ENCODE data around the gene ZDHHC8. TPM values are rescaled to one million over a fixed set of nuclear protein-coding genes. Genes with fewer than 3 reads are reported as not detected.
A peak's percentile ranks its signal among the peaks of the same experiment; 100 is the strongest.

Gene ZDHHC8
- total RNA-seq, 1 experiment from 2014 or later: 51.7 TPM

GRCh38 chr22:20151276-20151588 is 19.6 kb downstream of the ZDHHC8 start:
- H2BK12ac ChIP-seq (ENCODE audit: insufficient read length, low read depth, low read length): no peak overlapping the region
- no peak overlapping the region for H2BK15ac ChIP-seq (ENCODE audit: low read depth, low read length)
- H3K4me1 Mint-ChIP-seq: peaks cover 3 to 6% of the 10 kb centered on the region in 2 experiments; a peak in 3 of 4 replicates
- H3K9ac ChIP-seq (ENCODE audit: extremely low read depth, insufficient read length, low read length): no peak overlapping the region
- no peaks in the 10 kb centered on the region for H3K4me1 ChIP-seq (ENCODE audit: insufficient read depth, low read length)
- no peak overlapping the region for H3K4ac ChIP-seq (ENCODE audit: low read depth, low read length)
- peak overlapping the region in 1 of 3 experiments; percentile 72; a peak in 1 of 7 replicates for H3K27ac Mint-ChIP-seq
- H2AFZ ChIP-seq (ENCODE audit: low read length): no peak overlapping the region
- no peaks in the 10 kb centered on the region for H3K79me2 ChIP-seq (ENCODE audit: insufficient read depth, low read length)
- no peak overlapping the region for H3K4me3 Mint-ChIP-seq
- no peak overlapping the region for H3K23ac ChIP-seq (ENCODE audit: insufficient read length, low read depth, low read length)
- H4K8ac ChIP-seq (replicated peaks; ENCODE audit: insufficient read length, low read depth, low read length): no peak overlapping the region
- no peaks in the 10 kb centered on the region for H3K27me3 ChIP-seq (ENCODE audit: insufficient read depth, low read length)
- DNase-seq: no peak
- no peak overlapping the region for H2BK20ac ChIP-seq (ENCODE audit: low read depth, low read length, poor library complexity, severe bottlenecking)
- no peak overlapping the region for H3K14ac ChIP-seq (ENCODE audit: insufficient read depth, low read length)
- no peaks in the 10 kb centered on the region for H3K9me3 ChIP-seq (ENCODE audit: control insufficient read depth, low read depth, low read length)
- no peak overlapping the region for H3T11ph ChIP-seq (ENCODE audit: low read length)
- H2BK120ac ChIP-seq (ENCODE audit: low read depth, low read length, poor library complexity, severe bottlenecking): no peak overlapping the region
- no peaks in the 10 kb centered on the region; a peak in 1 of 5 replicates for H3K9me3 Mint-ChIP-seq
- H2AK5ac ChIP-seq (ENCODE audit: insufficient read length, low read length): no peak overlapping the region
- H2BK5ac ChIP-seq (ENCODE audit: insufficient read length, low read length): no peak overlapping the region
- no peaks in the 10 kb centered on the region for H4K20me1 ChIP-seq (ENCODE audit: control insufficient read depth, insufficient read depth, insufficient read length)
- H3K56ac ChIP-seq (ENCODE audit: insufficient read length, low read depth, low read length): no peak overlapping the region
- no peak for TF ChIP-seq CTCF (conservative IDR thresholded peaks at IDR 0.05)
- no peak overlapping the region for H3K27ac ChIP-seq (ENCODE audit: insufficient read length, low read depth, low read length)
- no peak overlapping the region for H3K18ac ChIP-seq (ENCODE audit: insufficient read length, low read depth, low read length)
- H4K91ac ChIP-seq (ENCODE audit: insufficient read length, low read depth, low read length): no peak overlapping the region
- WGBS (ENCODE audit: extremely low coverage, insufficient read length, low lambda C conversion rate): no CpG with 5 or more reads among the region's 4 CpGs
- H3K4me2 ChIP-seq (ENCODE audit: insufficient read depth, insufficient read length, low read length): no peak overlapping the region
- H3K27me3 Mint-ChIP-seq (ENCODE audit: low read depth): no peaks in the 10 kb centered on the region
- H3K36me3 Mint-ChIP-seq (ENCODE audit: insufficient read depth in 1 of 3, low read depth in 3 of 3): no peaks in the 10 kb centered on the region
- H4K5ac ChIP-seq (ENCODE audit: insufficient read length, low read depth, low read length): no peak overlapping the region
- peaks cover 5% of the 10 kb centered on the region for H3K23me2 ChIP-seq (ENCODE audit: insufficient read length, low read depth, low read length, poor library complexity, severe bottlenecking)
- no peaks in the 10 kb centered on the region for H3K79me1 ChIP-seq (ENCODE audit: insufficient read depth, low read depth, low read length, poor library complexity, severe bottlenecking)
